Heart left ventricle (tissue), 16 donors: ENCODE data around the gene CFL1. TPM values are rescaled to one million over a fixed set of nuclear protein-coding genes. Genes with fewer than 3 reads are reported as not detected.

Source experiments
- ATAC-seq, 4 donors: fragments of 200-7000 bp; cut with Tn5 transposase; one replicate each; pipeline ENCODE4 v1.9.1; 2020 to 2022; ENCODE audit warnings: moderate library complexity in 4 of 4, mild to moderate bottlenecking in 3 of 4, moderate number of reproducible peaks in 1 of 4
- DNase-seq, 5 donors: peaks; one replicate each; pipeline ENCODE4 v3.0.0-alpha.2; 2020
- H3K27ac ChIP-seq, 12 donors: fragments of 200-600 bp; sonication (generic) in 4 of 12; one replicate each; pipeline versions ENCODE4 v1.5.0 to v1.8.0; 2016 to 2022; ENCODE audit warnings: mild to moderate bottlenecking in 2 of 12
- H3K27me3 ChIP-seq, 9 donors: fragments of 200-600 bp; sonication (generic) in 2 of 9; one replicate each; pipeline versions ENCODE4 v1.5.1 to v1.8.0; 2016 to 2022; ENCODE audit warnings: mild to moderate bottlenecking in 3 of 9
- H3K36me3 ChIP-seq, 9 donors: fragments of 200-600 bp; sonication (generic) in 2 of 9; one replicate each; pipeline versions ENCODE4 v1.5.0 to v1.8.0; 2018 to 2022; ENCODE audit warnings: mild to moderate bottlenecking in 2 of 9
- H3K4me1 ChIP-seq, 12 donors: fragments of 200-600 bp; sonication (generic) in 4 of 12; one replicate each; pipeline versions ENCODE4 v1.5.0 to v1.8.0; 2016 to 2022; ENCODE audit warnings: mild to moderate bottlenecking in 3 of 12
- H3K4me3 ChIP-seq, 12 donors: fragments of 200-600 bp; sonication (generic) in 4 of 12; one replicate each; pipeline versions ENCODE4 v1.5.0 to v1.8.0; 2017 to 2022; ENCODE audit warnings: mild to moderate bottlenecking in 9 of 12, moderate library complexity in 4 of 12
- H3K9me3 ChIP-seq, 12 donors: fragments of 200-600 bp; sonication (generic) in 4 of 12; one replicate each; pipeline versions ENCODE4 v1.5.0 to v1.8.0; 2016 to 2022; ENCODE audit warnings: mild to moderate bottlenecking in 1 of 12
- CTCF ChIP-seq, 12 donors: fragments of 200-600 bp; sonication (generic) in 4 of 12; IDR thresholded peaks; one replicate each; pipeline versions ENCODE4 v1.5.0 to v1.8.0; 2018 to 2022; ENCODE audit warnings: antibody characterized with exemption in 12 of 12, mild to moderate bottlenecking in 5 of 12
- POLR2A ChIP-seq, 2 donors: fragments of 450-650 bp; IDR thresholded peaks; one replicate each; pipeline ENCODE4 v1.6.1; 2017; ENCODE audit warnings: antibody characterized with exemption in 2 of 2, mild to moderate bottlenecking in 2 of 2, moderate library complexity in 2 of 2
- WGBS, 4 donors: extraction: QIAGEN DNeasy Blood & Tissue Kit in 2 of 4; methylation state at CpG; one replicate each; pipeline versions ENCODE4 v1.1.5 to v1.1.7; 2013 to 2018; 5-methylcytosine and 5-hydroxymethylcytosine counted together
- intact Hi-C, 10 donors: fragments of 100-400 bp; cut with DNase I; formaldehyde crosslinking; loops; one replicate each; pipeline versions ENCODE4 v1.11.1 to v1.14.2; 2022
- polyA plus RNA-seq, 2 donors: library from polyadenylated mRNA; stranded (reverse); fragments of 200-250 nt; gene quantifications; one replicate each; pipeline ENCODE4 v1.2.3, GENCODE V29; 2013
- total RNA-seq, 9 donors: library from RNA; depleted of rRNA in 2 of 9; stranded (reverse); fragments of >200 nt in 2 of 9; fragmentation: NEBNext Ultra II Directional in 3 of 9; extraction: Animal tissue kit (Norgen Biotek cat#: 25700) in 3 of 9; gene quantifications; one replicate each; pipeline versions ENCODE4 v1.1.0 to v1.2.4, GENCODE V29; 2016 to 2023
- donor health status: ischemic (EF 13 %, LVEDD 7.1; RV severe dilation, severe dysfunction).
- donor health status: healthy with polysubstance abuse.
- donor health status: DM: no; HTN: yes; CAD: no.
- donor health status: DM: no; HTN: no; CAD: no.
- donor health status: ischemic (EF 25% LVEDD 6.9; RV normal size, moderate dysfunction).
- donor health status: ischemic (EF 25% LVEDD 5.7; RV mildly dilated, moderate dysfunction).
- donor health status: healthy.
- donor health status: DM: yes; HTN: yes; CAD: no.
- donor health status: ischemic (EF 35%, LVEDD 5.7; RV mildly dilated, moderate dysfunction).
- donor health status: nonischemic (EF 11% LVEDD 7.7; RV severe dilation, severe dysfunction).
- donor health status: DM: yes; HTN: yes; CAD: no.
- donor health status: PGD.
- donor health status: ischemic (EF 29% LVEDD 5.4; RV normal size, mild dysfunction).
- donor health status: nonischemic (EF 23%, LVEDD 6.1; RV moderate dilation, normal function).

Gene CFL1
- total and polyA plus RNA-seq, 11 donors: 289 to 973 (median 424) TPM

GRCh38 chr11:65814986-65815565, 42.9 kb downstream of the CFL1 start:
- DNase-seq (no peak), ATAC-seq (no peak)
- H3K4me1 ChIP-seq: peaks cover 0 to 32% (median 5%) of the 10 kb centered on the region in 12 donors
- no peaks in the 10 kb centered on the region for H3K27me3 ChIP-seq
- TF ChIP-seq CTCF (IDR thresholded peaks at IDR 0.05) (no peak), POLR2A (IDR thresholded peaks at IDR 0.05) (no peak)
- peak overlapping the region in 1 of 12 donors; percentile 10 for H3K27ac ChIP-seq
- no peaks in the 10 kb centered on the region for H3K9me3 ChIP-seq
- no peaks in the 10 kb centered on the region for H3K36me3 ChIP-seq
- H3K4me3 ChIP-seq: no peak overlapping the region
- intact Hi-C loops: loop anchor here (5.0 to 10.0 kb wide), 7 partner anchors 33 to 273 kb away; partner anchors contain the start of genes KAT5 (in 4 of the 10), AP5B1 (in 1 of the 10) and SIPA1 (in 1 of the 10)
- 89 to 90% (median 90%) methylated on average over 16 of the region's 16 CpGs for WGBS, 4 donors

GRCh38 chr11:65814131-65814985, 43.6 kb downstream of the CFL1 start:
- no peaks in the 10 kb centered on the region for H3K9me3 ChIP-seq
- H3K4me3 ChIP-seq: no peak overlapping the region
- intact Hi-C loops: loop anchor here in 5 of 10 donors (5.0 to 10.0 kb wide), 3 partner anchors 37 to 190 kb away; partner anchors contain the start of gene SIPA1 (in 1 of the 5)
- no peaks in the 10 kb centered on the region for H3K27me3 ChIP-seq
- H3K27ac ChIP-seq: peak overlapping the region in 1 of 12 donors; percentile 10
- TF ChIP-seq CTCF (IDR thresholded peaks at IDR 0.05) (no peak), POLR2A (IDR thresholded peaks at IDR 0.05) (no peak)
- no peaks in the 10 kb centered on the region for H3K36me3 ChIP-seq
- peaks cover 0 to 32% (median 5%) of the 10 kb centered on the region in 12 donors for H3K4me1 ChIP-seq
- ATAC-seq (peak in 2 of 4 donors; percentile 50 to 52), DNase-seq (peak in 3 of 5 donors; percentile 29 to 60 (median 37))
- 65 to 67% (median 66%) methylated on average over 17 to 18 of the region's 18 CpGs for WGBS, 4 donors

- Histone ChIP-seq H3K36me3 (no peaks in the 10 kb centered on the region), H3K4me3 (no peak overlapping the region), H3K27me3 (peaks cover 0 to 11% (median 0%) of the 10 kb centered on the region in 9 donors), H3K9me3 (no peaks in the 10 kb centered on the region), H3K27ac (no peak overlapping the region), H3K4me1 (peaks cover 0 to 26% (median 2%) of the 10 kb centered on the region in 12 donors)
- ATAC-seq: peak in 1 of 4 donors; percentile 48
- 50 to 62% (median 54%) methylated on average over 18 to 19 of the region's 19 CpGs for WGBS, 4 donors
- intact Hi-C loops: loop anchor here in 5 of 10 donors (2.0 to 10.0 kb wide), 4 partner anchors 35 to 187 kb away; partner anchors contain the start of gene SIPA1 (in 1 of the 5)
- no peak for DNase-seq
- no peak for TF ChIP-seq CTCF (IDR thresholded peaks at IDR 0.05)
- no peak for TF ChIP-seq POLR2A (IDR thresholded peaks at IDR 0.05)
Observed at GRCh38 chr11:65811764-65812475, 46.1 kb downstream of the CFL1 start.
